Lung (tissue), 12 donors: ENCODE measurements around the gene OLFML1. TPM values are rescaled to one million over a fixed set of nuclear protein-coding genes. Genes with fewer than 3 reads are reported as not detected.
A peak's percentile ranks its signal among the peaks of the same experiment; 100 is the strongest.

ENCODE experiments used
- ATAC-seq: fragments of 200-7000 bp; cut with Tn5 transposase; one replicate; pipeline ENCODE4 v1.9.1; 2020; ENCODE audit warnings: moderate number of reproducible peaks; ENCODE audit not compliant: insufficient read depth, low FRiP score
- DNase-seq, 3 donors: peaks; one replicate each; pipeline ENCODE4 v3.0.0-alpha.2; 2013 to 2017
- H3K27ac ChIP-seq, 2 donors: one replicate each; pipeline ENCODE4 v1.5.1; 2013; ENCODE audit warnings: mild to moderate bottlenecking in 2 of 2, moderate library complexity in 2 of 2, control low read depth in 1 of 2, inconsistent platforms in 1 of 2, low read depth in 1 of 2, low read length in 1 of 2
- H3K27me3 ChIP-seq, 3 donors: one replicate each; pipeline ENCODE4 v1.5.1; 2013; ENCODE audit warnings: low read length in 2 of 3; ENCODE audit not compliant: control insufficient read depth in 3 of 3, insufficient read depth in 3 of 3
- H3K36me3 ChIP-seq, 4 donors: one replicate each; pipeline ENCODE4 v1.5.1; 2013; ENCODE audit warnings: low read length in 4 of 4, mild to moderate bottlenecking in 1 of 4, moderate library complexity in 1 of 4; ENCODE audit not compliant: control insufficient read depth in 4 of 4, insufficient read depth in 4 of 4
- H3K4me1 ChIP-seq, 5 donors: one replicate each; pipeline ENCODE4 v1.5.1; 2013; ENCODE audit warnings: low read length in 5 of 5, mild to moderate bottlenecking in 2 of 5, moderate library complexity in 1 of 5; ENCODE audit not compliant: control insufficient read depth in 5 of 5, insufficient read depth in 5 of 5
- H3K4me3 ChIP-seq: one replicate; pipeline ENCODE4 v1.5.1; 2013; ENCODE audit warnings: mild to moderate bottlenecking, control low read depth, moderate library complexity
- H3K9ac ChIP-seq, 2 donors: one replicate each; pipeline ENCODE4 v1.5.1; 2013; ENCODE audit warnings: low read length in 2 of 2, control low read depth in 1 of 2; ENCODE audit not compliant: insufficient read depth in 1 of 2
- H3K9me3 ChIP-seq, 4 donors: one replicate each; pipeline ENCODE4 v1.5.1; 2013; ENCODE audit warnings: low read length in 3 of 4, mild to moderate bottlenecking in 1 of 4, moderate library complexity in 1 of 4; ENCODE audit not compliant: control insufficient read depth in 4 of 4, insufficient read depth in 3 of 4
- CTCF ChIP-seq: IDR thresholded peaks from 2 replicates; pipeline ENCODE4 v1.5.1; 2012; ENCODE audit warnings: mild to moderate bottlenecking; ENCODE audit errors: control extremely low read depth, extremely low read depth
- WGBS, 2 donors: extraction: QIAGEN DNeasy Blood & Tissue Kit; methylation state at CpG; one replicate each; pipeline ENCODE4 v1.1.7; 2013; 5-methylcytosine and 5-hydroxymethylcytosine counted together
- polyA plus RNA-seq, 2 donors: library from polyadenylated mRNA; stranded (reverse); fragments of 200-250 nt; gene quantifications; one replicate each; pipeline ENCODE4 v1.2.1, GENCODE V29; 2013
- total RNA-seq, 2 donors: library from RNA; depleted of rRNA in 1 of 2; stranded (reverse); fragments of >200 nt in 1 of 2; gene quantifications; one replicate each; pipeline ENCODE4 v1.2.1, GENCODE V29; 2014 to 2021
- donor health status: control.
- donor health status: control.
- donor health status: Bipolar disorder and iron deficiency.
- donor health status: healthy.
- donor health status: DM: yes; HTN: yes; CAD: no.

Gene OLFML1
- total and polyA plus RNA-seq, 4 donors, result 2.6 to 28.1 (median 9.5) TPM

GRCh38 chr11:7555052-7555699, 69.9 kb downstream of the OLFML1 start:
- no peaks in the 10 kb centered on the region for H3K27me3 ChIP-seq
- 75 to 87% methylated on average over 7 of the region's 7 CpGs for WGBS, 2 donors
- DNase-seq (no peak), ATAC-seq (peak; percentile 54)
- no peak overlapping the region for H3K4me3 ChIP-seq
- peak overlapping the region in 1 of 2 donors; percentile 85 for H3K27ac ChIP-seq
- H3K36me3 ChIP-seq, result peaks cover 0 to 3% (median 0%) of the 10 kb centered on the region in 4 donors
- no peaks in the 10 kb centered on the region for H3K9me3 ChIP-seq
- H3K4me1 ChIP-seq, result peaks cover 0 to 9% (median 4%) of the 10 kb centered on the region in 5 donors
- no peak for TF ChIP-seq CTCF
- H3K9ac ChIP-seq, result no peak overlapping the region

- DNase-seq (no peak), ATAC-seq (no peak)
- Histone ChIP-seq H3K4me3 (no peak overlapping the region), H3K9me3 (no peaks in the 10 kb centered on the region), H3K4me1 (peaks cover 0 to 6% (median 4%) of the 10 kb centered on the region in 5 donors), H3K36me3 (no peaks in the 10 kb centered on the region), H3K27me3 (no peaks in the 10 kb centered on the region), H3K9ac (no peak overlapping the region), H3K27ac (no peak overlapping the region)
- TF ChIP-seq CTCF, result no peak
Measured at GRCh38 chr11:7558046-7558445, 72.7 kb downstream of the OLFML1 start.

GRCh38 chr11:7559398-7560283, 74.3 kb downstream of the OLFML1 start:
- Histone ChIP-seq H3K9ac (no peak overlapping the region), H3K27me3 (no peaks in the 10 kb centered on the region), H3K9me3 (no peaks in the 10 kb centered on the region), H3K27ac (no peak overlapping the region), H3K4me3 (no peak overlapping the region), H3K4me1 (peaks cover 0 to 4% (median under 1%) of the 10 kb centered on the region in 5 donors), H3K36me3 (no peaks in the 10 kb centered on the region)
- DNase-seq (no peak), ATAC-seq (no peak)
- TF ChIP-seq CTCF, result no peak
- 87% methylated on average over 4 of the region's 4 CpGs for WGBS, 2 donors

Other genes starting within 250 kb of the OLFML1 start
- under 1 TPM in 1 of 2 donors, not detected in 1; 0.12 TPM for gene SYT9, start 233.6 kb upstream of the OLFML1 start, total RNA-seq
- gene SYT9, start 233.6 kb upstream of the OLFML1 start, polyA plus RNA-seq, result under 1 TPM in 1 of 2 donors, not detected in 1; 0.01 TPM
- 10 to 100 TPM; 26.5 to 51.3 TPM for gene PPFIBP2, start 28.5 kb downstream of the OLFML1 start, total RNA-seq
- 10 to 100 TPM in 1 of 2 donors, 1 to 10 TPM in 1; 7.7 to 10.8 TPM for gene PPFIBP2, start 28.5 kb downstream of the OLFML1 start, polyA plus RNA-seq
- gene CYB5R2, start 188.0 kb downstream of the OLFML1 start, total RNA-seq, result 10 to 100 TPM; 14.9 to 15.5 TPM
- gene CYB5R2, start 188.0 kb downstream of the OLFML1 start, polyA plus RNA-seq, result 10 to 100 TPM in 1 of 2 donors, 1 to 10 TPM in 1; 7.1 to 12.5 TPM
- 10 to 100 TPM in 1 of 2 donors, 1 to 10 TPM in 1; 2.5 to 21.1 TPM for gene OVCH2, start 221.0 kb downstream of the OLFML1 start, total RNA-seq
- 1 to 10 TPM in 1 of 2 donors, under 1 TPM in 1; 0.06 to 1.7 TPM for gene OVCH2, start 221.0 kb downstream of the OLFML1 start, polyA plus RNA-seq